HTERT RPE-1 (cell line): Measurements from ENCODE around the gene ATF6.

ENCODE experiments used
- in situ Hi-C: fragments of 300-500 bp; cut with MboI; formaldehyde crosslinking; loops from 4 replicates; pipeline ENCODE4 v1.14.3; 2020; ENCODE audit warnings: low sequenced_read_pairs

ATF6 gene

GRCh38 chr1:161956930-161957329, 190.8 kb downstream of the ATF6 start:
- in situ Hi-C loops = no loop called here

- in situ Hi-C loops = no loop called here
These were observed 192.3 kb downstream of the ATF6 start for GRCh38 chr1:161958425-161958824.

GRCh38 chr1:161962091-161962887, 196.2 kb downstream of the ATF6 start:
- in situ Hi-C loops = no loop called here

- in situ Hi-C loops = no loop called here
These were observed 199.9 kb downstream of the ATF6 start for GRCh38 chr1:161966067-161966466.

- in situ Hi-C loops = no loop called here
These were observed 203.9 kb downstream of the ATF6 start for GRCh38 chr1:161970036-161970435.

GRCh38 chr1:161970633-161971032, 204.5 kb downstream of the ATF6 start:
- in situ Hi-C loops = no loop called here

- in situ Hi-C loops = no loop called here
These were observed 206.7 kb downstream of the ATF6 start for GRCh38 chr1:161972828-161973227.

- in situ Hi-C loops = no loop called here
These were observed 208.1 kb downstream of the ATF6 start for GRCh38 chr1:161973924-161974845.

GRCh38 chr1:161978011-161978790, 212.1 kb downstream of the ATF6 start:
- in situ Hi-C loops = no loop called here

- in situ Hi-C loops = no loop called here
These were observed 215.0 kb downstream of the ATF6 start for GRCh38 chr1:161981126-161981525.

- in situ Hi-C loops = no loop called here
These were observed 215.8 kb downstream of the ATF6 start for GRCh38 chr1:161981735-161982506.

GRCh38 chr1:161982507-161982895, 216.4 kb downstream of the ATF6 start:
- in situ Hi-C loops = no loop called here

- in situ Hi-C loops = no loop called here
These were observed 216.8 kb downstream of the ATF6 start for GRCh38 chr1:161982917-161983316.

GRCh38 chr1:161983725-161984124, 217.6 kb downstream of the ATF6 start:
- in situ Hi-C loops = no loop called here

- in situ Hi-C loops = no loop called here
These were observed 219.2 kb downstream of the ATF6 start for GRCh38 chr1:161985301-161985822.

- in situ Hi-C loops = no loop called here
These were observed 220.2 kb downstream of the ATF6 start for GRCh38 chr1:161986328-161986727.

- in situ Hi-C loops = no loop called here
These were observed 221.2 kb downstream of the ATF6 start for GRCh38 chr1:161987303-161987702.

GRCh38 chr1:161987872-161988271, 221.8 kb downstream of the ATF6 start:
- in situ Hi-C loops = no loop called here

GRCh38 chr1:161988413-161988812, 222.3 kb downstream of the ATF6 start:
- in situ Hi-C loops = no loop called here

- in situ Hi-C loops = no loop called here
These were observed 223.0 kb downstream of the ATF6 start for GRCh38 chr1:161989108-161989507.
